AG04450 (cell line): Measurements from ENCODE around the gene MYPN. TPM values are rescaled to one million over a fixed set of nuclear protein-coding genes. Genes with fewer than 3 reads are reported as not detected.

ENCODE experiments used
- CTCF ChIA-PET: fragments of 300-600, 350-600 bp; formaldehyde crosslinking; extraction: SDS; loops from one replicate; lab custom pipeline; 2022; ENCODE audit warnings: antibody characterized with exemption, inconsistent platforms; lab: Charles Lee
- POLR2A ChIA-PET: fragments of 350-600 bp; formaldehyde crosslinking; extraction: SDS; loops from one replicate; lab custom pipeline; 2021; ENCODE audit warnings: antibody characterized with exemption, inconsistent platforms; lab: Yijun Ruan, JAX
- DNase-seq: peaks from one replicate; pipeline ENCODE4 v3.0.0-alpha.2; 2011; ENCODE audit warnings: low read depth, low spot score
- H3K27ac ChIP-seq: one replicate; pipeline ENCODE4 v1.5.1; 2012; ENCODE audit warnings: low read depth, low read length, control low read depth
- H3K27me3 ChIP-seq: one replicate; pipeline ENCODE4 v1.6.0; 2012; ENCODE audit warnings: low read length; ENCODE audit not compliant: control insufficient read depth, insufficient read depth
- H3K4me3 ChIP-seq: 2 replicates; pipeline ENCODE4 v1.5.1; 2011; ENCODE audit warnings: mild to moderate bottlenecking, low read depth, low read length, control low read depth
- H3K9me3 ChIP-seq: 2 replicates; pipeline ENCODE4 v1.5.1; 2012; ENCODE audit warnings: low read length; ENCODE audit not compliant: control insufficient read depth, insufficient read depth
- CTCF ChIP-seq: IDR thresholded peaks from 2 replicates; pipeline ENCODE4 v1.5.1; 2011; ENCODE audit warnings: low read depth, low read length, control low read depth, inconsistent platforms
- polyA plus RNA-seq: library from polyadenylated mRNA; depleted of rRNA; stranded (reverse); fragments of >200 nt; gene quantifications from 2 replicates; pipeline ENCODE4 v1.2.3, GENCODE V29; 2011

Gene MYPN
- polyA plus RNA-seq, 1 experiment, result 2.9 TPM

- no peaks in the 10 kb centered on the region for H3K27me3 ChIP-seq
- DNase-seq, result no peak
- H3K27ac ChIP-seq, result no peak overlapping the region
- TF ChIP-seq CTCF, result no peak
- CTCF ChIA-PET, result interaction anchor here (0.6 to 8.5 kb wide), 11 partner anchors 13 to 249 kb away, joined by 3 to 197 read pairs (median 5); partner anchors contain the start of gene PBLD
- no peaks in the 10 kb centered on the region for H3K9me3 ChIP-seq
- no peak overlapping the region for H3K4me3 ChIP-seq
- POLR2A ChIA-PET, result interaction anchor here (0.9 kb wide), 2 partner anchors 69 to 248 kb away, joined by 4 to 5 read pairs; partner anchors contain the start of gene HNRNPH3
Measured at GRCh38 chr10:68084469-68084868, 24.8 kb upstream of the MYPN start.

GRCh38 chr10:68086011-68086410, 23.3 kb upstream of the MYPN start:
- Histone ChIP-seq H3K9me3 (no peaks in the 10 kb centered on the region), H3K4me3 (no peak overlapping the region), H3K27ac (no peak overlapping the region), H3K27me3 (no peaks in the 10 kb centered on the region)
- no peak for DNase-seq
- CTCF ChIA-PET, result interaction anchor here (0.9 to 8.5 kb wide), 5 partner anchors 9 to 263 kb away, joined by 3 to 197 read pairs (median 3); no protein-coding TSS in a partner anchor
- POLR2A ChIA-PET, result no interaction called here
- no peak for TF ChIP-seq CTCF

DNA sequence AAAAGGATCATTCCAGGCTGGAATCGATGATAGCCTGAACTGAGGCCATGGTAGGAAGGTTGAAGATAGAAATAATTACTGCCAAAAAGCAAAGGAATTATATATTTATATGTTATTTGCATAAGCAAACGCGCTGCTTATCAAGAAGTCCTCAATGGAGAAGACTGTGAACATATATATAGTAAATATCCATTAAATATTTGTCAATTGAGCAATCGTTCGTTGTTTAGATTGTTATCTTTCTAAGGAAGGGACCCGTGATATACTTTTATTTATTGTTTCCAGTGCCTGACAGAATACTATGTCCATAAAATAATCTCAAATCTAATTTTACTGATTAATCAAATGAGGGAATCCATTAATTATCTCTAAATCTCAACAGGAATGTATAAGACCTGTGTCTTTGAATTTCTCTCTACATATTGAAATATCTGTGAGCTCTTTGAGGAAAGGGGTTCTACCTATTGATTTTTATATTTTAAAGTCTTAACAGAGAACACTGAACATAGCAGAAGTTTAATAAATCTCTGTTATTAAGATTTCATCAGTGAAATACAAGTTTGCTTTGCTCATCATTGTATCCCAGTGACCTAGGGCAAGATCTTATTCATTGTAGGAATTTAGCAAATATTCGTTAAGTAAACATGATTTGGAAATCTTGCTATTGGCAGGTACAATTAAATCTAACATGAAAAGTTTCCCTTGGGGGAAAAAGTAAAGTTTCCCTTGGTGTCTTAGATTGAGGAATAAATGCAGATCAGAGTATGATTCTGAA, 22.2 kb upstream of the MYPN start:
- ChIA-PET CTCF (interaction anchor here (0.6 to 8.5 kb wide), 5 partner anchors 8 to 262 kb away, joined by 3 to 197 read pairs (median 3); no protein-coding TSS in a partner anchor), POLR2A (interaction anchor here (0.6 to 1.1 kb wide), 2 partner anchors 69 to 248 kb away, joined by 3 read pairs; no protein-coding TSS in a partner anchor)
- no peak for TF ChIP-seq CTCF
- Histone ChIP-seq H3K27ac (no peak overlapping the region), H3K4me3 (no peak overlapping the region), H3K9me3 (no peaks in the 10 kb centered on the region), H3K27me3 (no peaks in the 10 kb centered on the region)
- no peak for DNase-seq

DNA sequence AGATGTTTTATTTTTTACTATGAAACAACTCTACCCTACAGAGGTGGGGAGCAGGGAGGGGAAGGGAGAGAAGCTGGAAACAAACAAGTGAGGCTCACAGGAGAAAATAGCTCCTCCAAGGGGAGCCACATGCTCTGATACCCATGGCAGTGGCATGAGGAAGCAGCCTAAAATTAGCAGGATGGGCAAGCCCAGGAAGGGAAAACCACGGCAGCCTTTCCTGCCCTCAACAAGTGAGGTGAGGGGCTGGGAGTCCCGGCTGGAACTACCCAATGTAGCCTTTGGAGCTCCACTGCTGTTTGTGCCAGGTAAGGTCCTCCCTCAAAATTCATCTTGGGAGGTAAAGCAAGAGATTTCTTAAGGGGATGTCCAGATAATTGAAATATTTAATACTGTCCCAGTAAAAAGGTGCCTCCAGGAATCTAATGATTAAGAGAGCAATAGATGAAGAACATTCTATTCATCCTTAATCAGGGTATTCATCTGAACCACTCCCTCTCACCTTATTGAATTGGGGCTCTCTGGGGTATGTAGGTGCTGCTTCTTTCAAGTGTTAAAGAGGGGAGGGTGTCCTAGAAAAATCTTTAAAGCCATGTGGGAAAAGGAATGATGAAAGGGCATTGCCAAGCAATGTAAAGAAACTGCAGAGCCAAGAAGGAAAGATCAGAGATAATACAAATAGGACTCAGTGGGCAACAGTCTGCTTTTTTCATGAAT, 21.4 kb upstream of the MYPN start:
- no peaks in the 10 kb centered on the region for H3K27me3 ChIP-seq
- no peak overlapping the region for H3K27ac ChIP-seq
- no peak for DNase-seq
- ChIA-PET CTCF (interaction anchor here (0.6 to 8.5 kb wide), 3 partner anchors 69 to 125 kb away, joined by 3 to 197 read pairs (median 3); no protein-coding TSS in a partner anchor), POLR2A (interaction anchor here (0.6 to 1.1 kb wide), 2 partner anchors 68 to 247 kb away, joined by 3 read pairs; no protein-coding TSS in a partner anchor)
- no peaks in the 10 kb centered on the region for H3K9me3 ChIP-seq
- TF ChIP-seq CTCF, result no peak
- no peak overlapping the region for H3K4me3 ChIP-seq
